PC-3 (cell line): ENCODE data around the gene PTPRD. TPM values are rescaled to one million over a fixed set of nuclear protein-coding genes. Genes with fewer than 3 reads are reported as not detected.

ENCODE experiments used
- ATAC-seq: fragments of 200-7000 bp; cut with Tn5 transposase; 2 replicates; pipeline ENCODE4 v1.9.1; 2020; ENCODE audit warnings: mild to moderate bottlenecking, moderate library complexity
- BruUV-seq: library from RNA; stranded (reverse); fragments of 400-500 nt; replicated peaks from 2 replicates; lab custom pipeline; 2021; lab: Mats Ljungman, UMichigan
- CTCF ChIA-PET: fragments of 300-600 bp; sonication (Branson Sonifier 250); formaldehyde crosslinking; loops from one replicate; lab custom pipeline; 2022; ENCODE audit warnings: antibody characterized with exemption; lab: Charles Lee
- POLR2A ChIA-PET: fragments of 300-600 bp; sonication (Branson Sonifier 250); formaldehyde crosslinking; loops from one replicate; lab custom pipeline; 2022; ENCODE audit warnings: antibody characterized with exemption; ENCODE audit not compliant: unreplicated experiment; lab: Charles Lee
- DNase-seq: peaks from one replicate; pipeline ENCODE4 v3.0.0-alpha.2; 2015
- H2AFZ ChIP-seq: fragments of 300-600 bp; sonication (generic); 2 replicates; pipeline ENCODE4 v1.6.0; 2016; ENCODE audit warnings: antibody characterized with exemption, low read length
- H3F3A ChIP-seq: fragments of 300-600 bp; sonication (generic); one replicate; pipeline ENCODE4 v1.6.0; 2017; ENCODE audit warnings: antibody characterized with exemption, low read length, control low read depth, mild to moderate bottlenecking; ENCODE audit not compliant: unreplicated experiment
- H3K27ac ChIP-seq: fragments of 300-600 bp; sonication (generic); 2 replicates; pipeline ENCODE4 v1.5.1; 2016; ENCODE audit warnings: mild to moderate bottlenecking, low read length
- H3K27me3 ChIP-seq: fragments of 300-600 bp; sonication (generic); 2 replicates; pipeline ENCODE4 v1.6.1; 2016; ENCODE audit warnings: low read length, mixed read lengths
- H3K36me3 ChIP-seq: fragments of 300-600 bp; sonication (generic); 2 replicates; pipeline ENCODE4 v1.6.1; 2016; ENCODE audit warnings: low read depth, mixed run types, low read length, mixed read lengths
- H3K4me1 ChIP-seq: fragments of 300-600 bp; sonication (generic); 2 replicates; pipeline ENCODE4 v1.5.1; 2016; ENCODE audit warnings: low read length; ENCODE audit not compliant: insufficient read depth
- H3K4me2 ChIP-seq: fragments of 300-600 bp; sonication (generic); 2 replicates; pipeline ENCODE4 v1.6.0; 2016; ENCODE audit warnings: low read length
- H3K4me3 ChIP-seq: fragments of 300-600 bp; sonication (generic); 2 replicates; pipeline ENCODE4 v1.5.1; 2016; ENCODE audit warnings: mild to moderate bottlenecking, low read length, mixed read lengths
- H3K79me2 ChIP-seq: fragments of 300-600 bp; sonication (generic); 2 replicates; pipeline ENCODE4 v1.6.1; 2017; ENCODE audit warnings: low read length, mixed read lengths
- H3K9ac ChIP-seq: fragments of 300-600 bp; sonication (generic); 2 replicates; pipeline ENCODE4 v1.6.0; 2016; ENCODE audit warnings: mild to moderate bottlenecking, low read length
- H3K9me2 ChIP-seq: fragments of 300-600 bp; sonication (generic); replicated peaks from 2 replicates; pipeline ENCODE4 v1.6.1; 2016; ENCODE audit warnings: mixed run types, low read length, mixed read lengths
- H3K9me3 ChIP-seq: fragments of 300-600 bp; sonication (generic); 2 replicates; pipeline ENCODE4 v1.6.1; 2016; ENCODE audit warnings: low read length, mixed read lengths
- H4K20me1 ChIP-seq: fragments of 300-600 bp; sonication (generic); 2 replicates; pipeline ENCODE4 v1.6.1; 2016; ENCODE audit warnings: low read length, mixed read lengths
- CTCF ChIP-seq: fragments of 300-600 bp; sonication (generic); conservative IDR thresholded peaks from 2 replicates; pipeline ENCODE4 v1.5.1; 2017; ENCODE audit warnings: antibody characterized with exemption, low read depth, mild to moderate bottlenecking, low read length
- EZH2 ChIP-seq: fragments of 300-600 bp; sonication (generic); IDR thresholded peaks from one replicate; pipeline ENCODE4 v1.6.1; 2017; ENCODE audit warnings: antibody characterized with exemption, mild to moderate bottlenecking, low read length; ENCODE audit not compliant: unreplicated experiment
- EZH2phosphoT487 ChIP-seq: fragments of 300-600 bp; sonication (generic); IDR thresholded peaks from 2 replicates; pipeline ENCODE4 v1.6.1; 2018; ENCODE audit warnings: mild to moderate bottlenecking, antibody characterized with exemption, low read length, borderline replicate concordance
- intact Hi-C: fragments of 100-400 bp; cut with micrococcal nuclease; formaldehyde crosslinking; loops from 2 replicates; pipeline ENCODE4 v1.9.0; 2023
- total RNA-seq: library from RNA; depleted of rRNA; stranded (reverse); fragments of >200 nt; gene quantifications from 2 replicates; pipeline ENCODE4 v1.2.3, GENCODE V29; 2014

The PTPRD gene
- total RNA-seq, 1 experiment from 2014 or later = not detected

GRCh38 chr9:8859416-8859815 is 1753.4 kb downstream of the PTPRD start:
- no peak overlapping the region for H3K27ac ChIP-seq
- no peaks in the 10 kb centered on the region for H3F3A ChIP-seq
- H3K79me2 ChIP-seq = no peaks in the 10 kb centered on the region
- intact Hi-C loops = no loop called here
- H3K9me3 ChIP-seq = no peaks in the 10 kb centered on the region
- DNase-seq (no peak), ATAC-seq (no peak)
- H3K4me3 ChIP-seq = no peak overlapping the region
- no peaks in the 10 kb centered on the region for H3K9me2 ChIP-seq
- H3K9ac ChIP-seq = no peak overlapping the region
- POLR2A ChIA-PET = no interaction called here
- no peak overlapping the region for H2AFZ ChIP-seq
- H3K4me2 ChIP-seq = no peak overlapping the region
- CTCF ChIA-PET = no interaction called here
- H3K27me3 ChIP-seq = peaks cover 15% of the 10 kb centered on the region
- TF ChIP-seq CTCF (no peak), EZH2phosphoT487 (no peak)
- no TSS peak for BruUV-seq
- H4K20me1 ChIP-seq = no peaks in the 10 kb centered on the region
- H3K36me3 ChIP-seq = no peaks in the 10 kb centered on the region
- H3K4me1 ChIP-seq = no peaks in the 10 kb centered on the region

GRCh38 chr9:8858596-8859161 is 1754.1 kb downstream of the PTPRD start:
- ATAC-seq = no peak
- H3K9ac ChIP-seq = no peak overlapping the region
- H2AFZ ChIP-seq = no peak overlapping the region
- no peak overlapping the region for H3K27ac ChIP-seq
- H3K9me2 ChIP-seq = no peaks in the 10 kb centered on the region
- no peak overlapping the region for H3K4me2 ChIP-seq
- H4K20me1 ChIP-seq = no peaks in the 10 kb centered on the region
- peaks cover 15% of the 10 kb centered on the region for H3K27me3 ChIP-seq
- no peak for DNase-seq
- intact Hi-C loops = no loop called here
- no peaks in the 10 kb centered on the region for H3K4me1 ChIP-seq
- TF ChIP-seq EZH2 = no peak
- no peaks in the 10 kb centered on the region for H3K79me2 ChIP-seq
- BruUV-seq = no TSS peak
- ChIA-PET POLR2A (no interaction called here), CTCF (no interaction called here)
- H3K4me3 ChIP-seq = no peak overlapping the region
- H3K9me3 ChIP-seq = no peaks in the 10 kb centered on the region
- no peaks in the 10 kb centered on the region for H3K36me3 ChIP-seq
- no peaks in the 10 kb centered on the region for H3F3A ChIP-seq

GRCh38 chr9:8857926-8858595 is 1754.7 kb downstream of the PTPRD start:
- Histone ChIP-seq H3K4me3 (peak overlapping the region; percentile 56), H3K27ac (no peak overlapping the region), H3K4me2 (peak overlapping the region; percentile 78), H2AFZ (peak overlapping the region; percentile 61; the same call in 1 of the 2 replicates), H3F3A (no peaks in the 10 kb centered on the region), H3K9me3 (no peaks in the 10 kb centered on the region), H3K27me3 (peaks cover 15% of the 10 kb centered on the region), H3K4me1 (no peaks in the 10 kb centered on the region), H3K36me3 (no peaks in the 10 kb centered on the region), H3K9ac (no peak overlapping the region), H3K9me2 (no peaks in the 10 kb centered on the region), H4K20me1 (no peaks in the 10 kb centered on the region), H3K79me2 (no peaks in the 10 kb centered on the region)
- ATAC-seq = peak; percentile 48
- intact Hi-C loops = no loop called here
- ChIA-PET POLR2A (no interaction called here), CTCF (no interaction called here)
- TF ChIP-seq EZH2phosphoT487 (no peak), EZH2 (no peak), CTCF (no peak)
- BruUV-seq = no TSS peak
- DNase-seq = no peak
